Measurements from ENCODE around the gene GTF3C1.

The GTF3C1 gene

DNA sequence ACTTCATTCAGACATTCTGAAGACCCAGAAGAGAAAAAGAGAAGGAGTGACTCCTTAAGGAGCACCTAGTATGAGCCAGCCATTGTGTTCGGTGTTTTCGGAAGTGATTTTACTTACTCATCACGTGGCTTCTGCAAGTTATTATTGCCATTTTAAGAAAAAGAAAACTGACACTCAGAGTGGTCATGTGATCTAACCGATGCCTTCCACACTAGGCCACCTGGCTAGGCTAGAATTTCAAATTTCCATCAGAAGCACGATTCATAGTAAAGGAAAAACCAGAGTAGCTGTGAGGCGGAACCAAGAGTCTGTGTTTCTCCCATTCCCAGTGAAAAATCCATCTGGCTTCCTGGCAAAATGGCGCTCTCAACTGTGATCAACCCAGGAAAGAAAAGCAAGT, 32.0 kb downstream of the GTF3C1 start:
- DNase-seq = no peak

DNA sequence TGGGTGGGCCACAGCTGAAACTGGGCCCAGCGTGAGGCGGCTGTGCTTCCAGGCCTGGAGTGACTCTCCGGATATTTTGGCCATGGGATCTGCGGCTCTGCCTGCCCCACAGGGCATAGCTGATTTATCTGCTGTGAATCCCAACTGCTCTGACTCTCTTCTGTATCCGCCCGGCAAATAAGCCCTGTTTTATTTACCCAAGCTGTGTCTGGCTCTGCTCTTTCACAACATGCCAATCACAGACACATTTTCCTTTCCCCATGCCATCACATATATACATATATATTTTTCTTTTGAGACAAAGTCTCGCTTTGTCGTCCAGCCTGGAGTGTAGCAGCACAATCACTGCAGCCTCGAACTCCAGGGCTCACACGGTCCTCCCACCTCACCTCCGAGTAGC, 33.3 kb downstream of the GTF3C1 start:
- DNase-seq = no peak

GRCh38 chr16:27515874-27516353, 33.8 kb downstream of the GTF3C1 start:
- DNase-seq = no peak

DNA sequence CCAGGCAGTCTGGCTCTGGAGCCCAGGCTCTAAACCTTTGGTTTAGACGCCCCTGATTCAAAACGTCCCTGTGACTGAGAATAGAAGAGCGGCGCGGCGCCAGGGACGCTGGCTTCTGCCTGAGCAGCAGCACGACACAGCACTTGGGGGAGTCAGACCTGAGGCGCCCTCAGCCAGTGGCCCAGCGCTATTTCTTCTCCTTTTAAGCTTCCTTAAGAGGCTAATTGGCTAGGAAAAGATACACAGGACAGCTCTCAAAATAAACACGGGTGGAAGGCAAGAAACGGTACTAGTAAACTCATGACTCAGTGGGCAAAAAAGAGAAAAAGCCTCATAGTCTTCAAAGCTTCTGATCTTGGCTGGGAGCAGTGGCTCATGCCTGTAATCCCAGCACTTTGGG, 34.9 kb downstream of the GTF3C1 start:
- no peak for DNase-seq

GRCh38 chr16:27511657-27512448, 37.9 kb downstream of the GTF3C1 start:
- no peak for DNase-seq

DNA sequence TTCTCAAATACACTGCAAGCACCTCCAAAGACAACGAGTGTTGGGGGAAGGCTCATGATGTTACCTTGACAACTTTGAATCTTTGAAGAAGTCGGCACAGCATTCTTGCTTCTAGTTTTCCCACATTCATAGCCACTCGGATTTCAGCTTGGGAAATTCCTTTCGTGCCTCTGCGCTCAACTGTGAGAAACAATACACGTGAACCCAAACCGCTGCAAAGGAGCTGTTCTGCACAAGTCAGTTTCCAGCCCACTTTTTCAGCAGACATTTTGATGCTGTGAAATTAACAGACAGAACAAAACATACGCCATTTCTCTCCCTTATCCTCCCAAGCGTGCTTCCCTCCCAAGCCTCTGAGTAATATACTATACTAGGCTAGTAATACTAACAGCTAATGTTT, 41.2 kb downstream of the GTF3C1 start:
- no peak for DNase-seq

GRCh38 chr16:27506771-27507170, 42.9 kb downstream of the GTF3C1 start:
- no peak for DNase-seq

GRCh38 chr16:27505297-27506236, 44.1 kb downstream of the GTF3C1 start:
- no peak for DNase-seq

GRCh38 chr16:27503662-27504061, 46.1 kb downstream of the GTF3C1 start:
- DNase-seq = no peak

- no peak for DNase-seq
Observed at GRCh38 chr16:27500801-27501200, 48.9 kb downstream of the GTF3C1 start.

- DNase-seq = no peak
Observed at GRCh38 chr16:27499659-27500055, 50.1 kb downstream of the GTF3C1 start.

- no peak for DNase-seq
Observed at GRCh38 chr16:27498916-27499658, 50.6 kb downstream of the GTF3C1 start.

GRCh38 chr16:27498031-27498825, 51.5 kb downstream of the GTF3C1 start:
- DNase-seq = no peak

- no peak for DNase-seq
Observed at GRCh38 chr16:27495191-27495590, 54.5 kb downstream of the GTF3C1 start.

GRCh38 chr16:27492588-27492979, 57.1 kb downstream of the GTF3C1 start:
- no peak for DNase-seq

DNA sequence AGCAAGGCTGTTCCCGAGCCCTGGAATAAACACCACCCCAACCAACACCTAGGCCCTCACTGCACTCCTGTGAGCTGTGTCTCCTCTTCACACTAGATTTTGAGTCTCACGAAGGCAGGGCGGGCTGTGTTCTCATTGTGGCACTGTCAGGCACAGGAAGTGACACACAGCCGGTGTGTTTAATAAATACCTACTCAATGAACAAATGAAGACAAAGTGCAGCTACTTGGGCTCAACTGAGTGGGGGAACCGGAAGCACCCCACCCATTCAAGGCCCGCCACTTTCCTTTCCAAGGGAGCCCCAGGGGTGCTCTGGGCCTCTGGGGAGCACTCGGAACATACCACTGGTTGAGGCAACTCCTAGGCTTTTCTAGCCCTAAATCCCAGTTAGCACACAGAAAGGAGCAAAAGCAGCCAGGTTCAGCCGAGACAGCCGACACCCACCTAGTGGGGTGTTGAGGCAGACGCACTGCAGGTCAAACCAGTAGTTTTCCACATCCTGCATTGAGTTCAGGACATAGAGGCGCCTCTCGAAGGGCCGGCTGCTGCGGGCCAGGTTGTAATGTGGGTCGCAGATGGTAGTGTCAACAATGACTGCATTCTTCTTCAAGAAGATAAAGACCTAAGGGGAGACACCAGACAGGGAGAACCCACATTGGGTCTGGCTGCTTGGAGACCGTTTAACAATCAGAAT, 57.7 kb downstream of the GTF3C1 start:
- no peak for DNase-seq

DNA sequence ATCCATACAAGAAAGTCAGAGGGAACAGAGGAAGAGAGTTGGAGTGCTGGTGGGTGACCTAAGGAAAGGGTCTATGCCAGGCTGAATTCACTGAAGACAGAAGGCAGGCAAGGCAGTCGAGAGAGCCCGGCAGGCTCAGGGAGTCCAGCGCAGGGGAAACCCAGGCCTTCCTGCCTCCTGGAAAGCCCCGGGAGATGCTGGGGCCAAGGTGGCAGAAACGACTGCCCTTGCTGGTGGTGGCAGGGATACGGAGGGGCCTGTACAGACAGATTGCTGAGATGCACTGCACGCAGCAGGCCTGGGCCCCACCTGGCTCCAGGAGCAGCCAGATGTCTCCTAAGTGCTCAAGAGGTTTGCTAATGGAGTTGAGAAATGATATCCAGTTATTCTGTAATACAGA, 59.8 kb downstream of the GTF3C1 start:
- no peak for DNase-seq

DNA sequence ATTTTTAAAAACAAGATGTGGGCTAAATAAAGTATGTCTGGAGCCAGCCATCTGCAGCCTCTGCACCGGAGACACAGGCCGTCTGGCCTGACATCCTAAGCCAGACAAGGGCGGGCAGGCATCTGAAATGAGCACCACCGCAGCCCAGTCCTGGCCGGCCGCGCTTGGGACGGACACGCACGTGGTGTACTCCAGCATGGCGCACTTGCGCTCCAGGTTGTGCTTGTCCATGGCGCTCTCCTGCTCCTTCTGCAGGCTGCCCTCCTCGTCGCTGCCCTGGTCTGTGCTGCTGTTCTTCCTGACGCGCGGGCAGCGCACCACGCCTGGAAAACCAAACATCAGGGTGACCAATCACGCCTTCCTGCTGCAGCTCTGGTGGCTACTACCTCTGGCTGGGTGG, 60.3 kb downstream of the GTF3C1 start:
- DNase-seq = no peak

GRCh38 chr16:27486760-27487159, 63.0 kb downstream of the GTF3C1 start:
- DNase-seq = no peak

- no peak for DNase-seq
Observed at GRCh38 chr16:27486344-27486743, 63.4 kb downstream of the GTF3C1 start.

GRCh38 chr16:27485811-27486210, 63.9 kb downstream of the GTF3C1 start:
- no peak for DNase-seq

DNA sequence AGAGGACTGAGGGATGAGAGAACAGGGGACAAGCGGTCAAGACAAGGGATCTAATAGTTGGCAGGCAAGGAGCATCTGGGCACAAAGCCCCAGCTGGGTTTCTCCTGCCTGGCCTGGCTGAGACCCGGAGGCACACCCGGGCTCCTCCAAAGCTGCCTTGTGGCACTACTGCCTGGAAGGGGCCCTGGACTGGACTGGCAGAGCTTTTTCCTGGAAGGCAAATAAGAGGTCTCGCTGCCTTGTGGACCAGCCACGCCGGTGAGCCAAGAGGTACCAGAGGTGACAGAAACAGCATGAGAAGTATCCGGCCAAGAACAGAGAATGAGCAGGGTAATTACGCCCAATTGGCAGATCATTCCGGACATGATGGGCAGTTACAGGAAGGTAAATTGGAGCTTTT, 64.6 kb downstream of the GTF3C1 start:
- DNase-seq = no peak
